GM19468 (cell line): Measurements from ENCODE around the gene ZNF513.
"Not testable (repeated sequence)": the region's sequence is repeated elsewhere in the genome, so short reads cannot be mapped to it uniquely, and the experiment has no call there.

Experiments
- ATAC-seq: cut with Tn5 transposase; IDR thresholded peaks from one replicate; pipeline ENCODE4 v1.9.1; 2021; ENCODE audit warnings: mild to moderate bottlenecking, moderate library complexity, moderate number of reproducible peaks; ENCODE audit not compliant: unreplicated experiment; ENCODE audit errors: extremely low read depth

Gene ZNF513, protein sequence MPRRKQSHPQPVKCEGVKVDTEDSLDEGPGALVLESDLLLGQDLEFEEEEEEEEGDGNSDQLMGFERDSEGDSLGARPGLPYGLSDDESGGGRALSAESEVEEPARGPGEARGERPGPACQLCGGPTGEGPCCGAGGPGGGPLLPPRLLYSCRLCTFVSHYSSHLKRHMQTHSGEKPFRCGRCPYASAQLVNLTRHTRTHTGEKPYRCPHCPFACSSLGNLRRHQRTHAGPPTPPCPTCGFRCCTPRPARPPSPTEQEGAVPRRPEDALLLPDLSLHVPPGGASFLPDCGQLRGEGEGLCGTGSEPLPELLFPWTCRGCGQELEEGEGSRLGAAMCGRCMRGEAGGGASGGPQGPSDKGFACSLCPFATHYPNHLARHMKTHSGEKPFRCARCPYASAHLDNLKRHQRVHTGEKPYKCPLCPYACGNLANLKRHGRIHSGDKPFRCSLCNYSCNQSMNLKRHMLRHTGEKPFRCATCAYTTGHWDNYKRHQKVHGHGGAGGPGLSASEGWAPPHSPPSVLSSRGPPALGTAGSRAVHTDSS

DNA sequence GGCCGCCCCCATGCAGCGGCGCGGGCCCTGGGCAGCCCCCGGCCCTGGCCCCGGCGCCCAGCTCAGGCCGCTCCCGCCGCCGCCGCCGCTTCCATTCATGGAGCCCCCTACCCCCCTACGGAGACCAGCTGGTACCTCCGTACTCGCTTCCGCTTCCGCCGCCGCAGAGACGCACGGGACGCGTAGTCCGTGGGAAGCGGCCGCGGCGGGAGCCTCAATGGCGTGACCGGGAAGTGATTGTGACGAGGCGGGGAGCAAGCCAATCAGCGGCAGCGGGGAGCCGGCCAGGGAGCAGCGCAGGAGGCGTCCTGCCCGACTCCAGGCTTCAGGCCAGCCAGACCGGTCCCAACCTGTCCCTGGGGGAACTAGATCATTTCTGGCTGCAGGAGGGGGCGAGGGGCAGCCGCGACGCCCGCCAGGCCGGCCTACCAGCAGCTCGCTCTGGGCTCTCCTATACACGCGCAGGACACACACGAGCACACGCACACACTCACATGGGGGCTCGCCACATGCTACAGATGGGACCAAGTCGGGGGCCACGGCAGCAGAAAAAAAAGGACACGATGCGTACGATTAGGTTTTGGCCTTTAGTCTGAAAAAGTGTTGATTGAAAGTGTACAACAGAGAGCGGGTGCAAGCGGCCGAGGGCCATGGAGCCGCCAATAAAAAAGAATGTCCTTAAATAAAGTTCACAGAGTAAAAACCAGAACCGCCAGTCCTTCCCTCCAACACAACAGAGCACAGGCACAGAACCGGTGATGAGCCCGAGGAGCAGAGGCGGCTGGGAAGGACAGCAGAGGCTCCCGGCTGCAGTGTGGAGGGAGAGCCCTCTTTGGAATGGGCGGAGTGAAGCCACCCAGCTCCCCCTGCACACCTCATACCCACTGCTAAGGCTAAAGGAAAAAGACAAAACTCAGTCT lies at the start of gene ZNF513:
Gene ZNF513, minus strand, starts transcription at position 109 of the 920 bp plus-strand sequence. CDS start 208 bp downstream, outside the sequence.
- peak; percentile 85 for ATAC-seq

DNA sequence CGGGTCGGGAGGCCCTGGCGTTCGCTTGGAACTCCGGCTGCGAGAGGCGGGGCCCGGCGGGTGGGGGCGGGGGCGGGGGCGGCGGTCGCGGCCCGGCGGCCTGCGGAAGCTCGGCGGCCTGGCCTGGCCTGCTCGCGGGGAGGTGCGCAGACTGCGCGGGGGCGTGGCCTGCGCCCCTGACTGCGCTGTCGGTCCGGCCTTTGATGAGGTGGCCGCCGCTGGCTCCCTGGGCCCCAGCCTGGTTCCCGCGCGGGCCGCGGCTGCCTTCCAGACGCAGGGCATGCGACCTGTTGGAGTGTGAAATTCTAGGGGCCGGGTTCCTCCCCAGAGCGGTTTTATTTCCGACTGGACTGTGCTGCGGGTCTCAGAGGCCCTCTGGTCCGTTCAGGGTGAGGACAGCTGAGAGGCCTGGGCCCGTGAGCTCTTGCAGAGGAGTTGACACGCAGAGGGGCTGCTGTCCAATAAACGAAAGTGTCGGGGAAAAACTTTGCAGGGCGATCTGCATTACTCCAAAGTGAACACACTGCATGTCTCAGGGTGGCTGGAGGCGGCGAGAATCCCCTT lies 48.5 kb upstream of the ZNF513 start:
- peak; percentile 35 for ATAC-seq

DNA sequence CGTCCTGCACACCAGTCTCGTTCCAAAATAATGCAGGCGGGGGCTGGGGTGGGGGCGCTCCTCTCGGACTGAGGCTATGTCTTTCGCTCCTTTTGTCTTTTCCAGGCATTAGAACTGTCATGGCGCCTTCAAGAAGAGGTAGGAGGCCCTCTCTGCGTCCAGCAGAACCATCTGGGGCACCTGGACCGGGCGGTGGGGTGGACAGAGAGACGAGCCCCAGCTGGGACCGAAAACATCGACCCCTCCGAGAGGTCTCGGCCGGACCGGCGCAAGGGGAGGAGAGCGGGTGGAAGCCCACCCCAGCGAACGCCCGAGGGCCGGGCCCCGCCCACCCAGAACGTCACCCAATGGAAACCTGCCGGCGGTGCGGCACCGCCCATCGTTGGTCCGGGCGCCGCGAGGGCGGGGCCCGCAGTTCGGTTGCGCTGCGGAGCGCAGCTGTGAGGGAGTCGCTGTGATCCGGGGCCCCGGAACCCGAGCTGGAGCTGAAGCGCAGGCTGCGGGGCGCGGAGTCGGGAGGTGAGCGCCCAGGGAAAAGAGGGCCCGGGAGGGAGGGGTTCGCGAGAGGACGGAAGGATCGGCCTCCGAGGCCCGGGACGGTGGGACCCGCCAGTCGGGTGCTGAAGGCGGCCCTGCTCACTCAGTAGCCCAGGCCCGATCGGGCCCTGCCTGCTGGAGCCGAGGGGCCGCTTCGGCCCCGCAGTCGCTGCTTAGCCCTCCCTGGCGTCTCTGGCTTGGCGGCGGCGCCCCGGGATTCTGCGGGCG lies 47.9 kb upstream of the ZNF513 start, which contains the start of gene NRBP1:
Gene NRBP1, plus strand, starts transcription at position 419 of the 765 bp plus-strand sequence. CDS start 4,643 bp downstream, outside the sequence.
- peak; percentile 77 for ATAC-seq

DNA sequence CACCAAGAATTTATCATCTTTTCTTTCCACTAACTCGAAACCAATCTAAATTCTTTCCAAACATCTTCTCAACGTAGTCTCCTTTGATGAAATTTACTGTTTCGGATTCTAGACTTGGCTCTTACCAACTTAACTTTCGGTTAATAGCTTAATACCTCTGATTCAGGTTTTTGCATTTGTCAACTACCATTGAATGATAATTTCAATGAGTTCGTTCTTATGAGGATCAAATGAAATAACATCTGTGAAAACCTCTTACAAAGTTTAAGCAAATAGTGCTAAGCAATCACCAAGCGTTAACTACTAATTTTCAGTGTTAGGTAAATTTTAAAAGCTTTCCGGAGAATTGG lies 47.3 kb upstream of the ZNF513 start:
- no peak for ATAC-seq

DNA sequence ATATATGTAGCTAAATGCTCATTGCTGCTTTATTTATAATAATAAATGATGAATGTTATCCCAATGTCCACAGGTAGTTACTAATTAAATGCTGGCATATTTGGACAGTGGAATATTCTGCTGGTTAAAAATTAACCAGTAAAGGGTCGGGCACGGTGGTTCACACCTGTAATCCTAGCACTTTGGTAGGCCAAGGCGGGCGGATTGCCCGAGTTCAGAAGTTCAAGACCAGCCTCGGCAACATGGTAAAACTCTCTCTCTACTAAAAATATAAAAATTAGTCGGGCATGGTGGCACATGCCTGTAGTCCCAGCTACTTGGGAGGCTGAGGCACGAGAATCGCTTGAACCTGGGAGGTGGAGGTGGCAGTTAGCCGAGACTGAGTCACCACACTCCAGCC lies 44.5 kb upstream of the ZNF513 start:
- not testable (repeated sequence) for ATAC-seq

DNA sequence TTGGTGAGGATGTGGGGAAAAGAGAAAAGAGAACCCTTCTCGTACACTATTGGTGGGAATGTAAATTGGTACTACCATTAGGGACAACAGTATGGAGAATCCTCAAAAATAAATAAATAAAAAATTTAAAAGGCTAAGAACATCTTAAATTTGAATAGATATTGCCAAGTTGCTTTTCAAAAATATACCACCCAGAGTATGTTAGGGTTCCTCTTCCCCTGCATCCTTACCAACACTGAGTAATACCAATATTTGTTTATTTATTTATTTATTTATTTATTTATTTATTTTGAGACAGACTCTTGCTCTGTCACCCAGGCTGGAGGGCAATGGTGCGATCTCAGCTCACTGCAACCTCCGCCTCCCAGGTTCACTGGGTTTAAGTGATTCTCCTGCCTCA lies 42.4 kb upstream of the ZNF513 start:
- no peak for ATAC-seq

DNA sequence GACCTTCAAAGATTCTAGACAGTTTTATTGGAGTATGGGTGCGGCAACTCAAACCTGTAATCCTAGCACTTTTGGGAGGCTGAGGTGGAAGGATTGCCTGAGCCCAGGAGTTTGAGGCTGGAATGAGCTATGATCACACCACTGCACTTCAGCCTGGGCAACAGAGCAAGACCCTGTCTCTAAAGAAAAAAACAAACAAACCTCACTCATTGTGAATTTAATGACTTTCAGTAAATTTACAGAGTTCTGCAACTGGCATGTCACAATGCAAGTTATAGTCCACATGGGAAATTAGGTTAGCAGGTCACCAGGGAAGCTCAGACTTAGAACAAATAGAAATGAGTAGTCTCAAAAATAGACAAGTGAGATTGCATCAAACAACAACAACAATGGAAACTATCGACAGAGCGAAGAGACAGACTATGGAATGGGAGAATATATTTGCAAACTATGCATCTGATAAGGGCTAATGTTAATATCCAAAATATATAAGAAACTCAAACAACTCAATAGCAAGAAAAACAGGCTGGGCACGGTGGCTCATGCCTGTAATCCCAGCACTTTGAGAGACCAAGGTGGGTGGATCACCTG lies 41.2 kb upstream of the ZNF513 start:
- no peak for ATAC-seq

DNA sequence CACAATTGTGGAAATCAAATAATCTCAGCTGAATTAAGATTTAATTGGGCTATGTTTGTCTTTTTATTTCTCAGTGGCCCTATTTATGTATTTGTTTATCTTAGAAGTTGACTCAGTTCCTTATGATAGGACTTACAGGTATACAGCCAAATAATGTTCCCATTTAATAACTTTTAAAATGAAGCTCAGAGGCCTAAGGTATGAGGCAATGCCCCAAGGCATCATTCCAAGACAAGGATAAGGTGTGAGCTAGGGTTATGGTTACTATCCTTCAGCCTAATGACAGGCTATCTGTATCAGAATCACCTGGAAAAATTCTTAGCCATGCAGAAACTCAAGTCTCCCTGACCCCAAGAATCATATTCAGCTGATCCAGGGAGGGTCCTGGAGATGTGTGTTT lies 40.5 kb upstream of the ZNF513 start:
- no peak for ATAC-seq

DNA sequence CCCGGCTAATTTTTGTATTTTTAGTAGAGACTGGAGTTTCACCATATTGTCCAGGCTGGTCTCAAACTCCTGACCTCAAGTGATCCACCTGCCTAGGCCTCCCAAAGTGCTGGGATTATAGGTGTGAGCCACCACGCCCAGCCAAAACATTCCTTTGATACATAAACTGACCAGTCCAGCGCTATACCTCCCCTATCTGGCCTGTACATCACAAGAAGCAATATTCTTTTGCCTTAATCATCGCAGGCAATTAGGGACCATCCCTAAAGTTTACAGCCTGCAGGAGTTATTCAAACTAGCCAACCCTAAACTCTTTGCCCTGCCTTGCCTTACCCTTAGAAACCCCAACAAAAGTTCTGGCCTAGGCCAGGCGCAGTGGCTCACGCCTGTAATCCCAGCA lies 35.6 kb upstream of the ZNF513 start:
- ATAC-seq = no peak

DNA sequence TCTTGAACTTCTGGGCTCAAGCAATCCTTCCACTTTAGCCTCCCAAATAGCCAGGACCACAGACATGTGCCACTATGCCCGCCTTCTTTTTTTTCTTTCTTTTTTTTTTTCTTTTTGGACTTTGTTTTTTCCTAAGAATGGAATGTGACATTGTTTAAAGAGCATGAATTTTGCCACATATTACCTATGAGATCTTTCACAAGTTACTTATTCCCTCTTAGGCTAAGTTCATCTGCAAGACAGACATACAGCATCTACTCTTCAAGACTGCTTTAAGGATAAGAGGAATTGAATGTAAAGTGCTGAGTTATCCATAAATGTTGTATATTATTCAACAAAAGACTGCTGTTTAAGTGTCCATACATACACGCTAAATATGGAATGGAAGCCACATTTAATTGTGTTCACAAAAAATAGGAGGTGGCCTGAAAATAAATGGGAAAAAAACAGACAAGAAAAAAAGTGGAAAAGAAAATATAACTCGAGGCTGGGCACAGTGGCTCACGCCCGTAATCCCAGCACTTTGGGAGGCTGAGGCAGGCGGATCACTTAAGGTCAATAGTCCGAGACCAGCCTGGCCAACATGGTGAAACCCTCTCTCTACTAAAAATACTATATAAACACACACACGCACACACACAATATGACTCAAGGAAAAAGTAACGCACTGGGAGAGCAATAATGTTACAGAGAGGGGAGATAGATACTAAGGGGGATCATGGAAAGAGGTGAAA lies 32.1 kb upstream of the ZNF513 start:
- ATAC-seq = no peak

DNA sequence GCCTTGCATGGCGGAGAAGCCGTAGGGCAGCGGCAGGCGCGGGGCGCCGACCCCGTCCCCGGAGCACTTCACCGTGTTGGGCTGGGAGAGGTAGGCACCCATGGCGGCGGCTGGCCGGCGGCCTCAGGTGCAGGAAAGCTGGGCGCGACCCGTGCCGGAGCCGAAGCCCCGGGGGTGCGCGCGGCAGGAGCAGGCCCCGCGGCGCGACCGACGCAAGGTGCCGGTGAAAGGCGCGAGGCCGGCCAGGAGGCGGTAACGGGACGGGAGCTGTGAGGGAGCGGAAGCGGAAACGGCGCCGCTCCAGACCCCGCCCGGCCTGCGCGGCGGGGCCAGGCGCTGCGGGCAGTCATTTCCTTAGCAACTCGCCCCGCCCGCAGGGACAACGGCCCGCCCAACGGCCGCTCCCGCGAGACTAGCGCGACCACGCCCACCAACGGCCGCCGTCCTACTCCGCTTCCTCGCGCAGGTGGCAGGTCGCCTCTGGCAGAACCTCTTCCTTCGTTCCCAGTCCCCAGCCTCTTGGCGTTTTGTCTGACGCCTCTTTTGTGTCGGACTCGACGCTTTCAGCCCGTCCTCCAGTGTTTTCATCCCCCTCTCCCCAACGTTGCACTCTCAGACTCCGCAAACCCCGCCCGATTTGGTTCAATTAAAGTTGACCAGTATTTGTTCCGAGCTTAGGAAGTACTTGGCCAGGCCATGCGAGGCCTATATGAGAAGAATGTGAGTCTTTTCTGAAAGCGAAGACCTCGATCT lies 29.0 kb upstream of the ZNF513 start, which contains the start of gene PPM1G:
Gene PPM1G, minus strand, starts transcription at position 271 of the 753 bp plus-strand sequence. Its CDS starts 169 bp downstream, at position 102.
- peak; percentile 85 for ATAC-seq

DNA sequence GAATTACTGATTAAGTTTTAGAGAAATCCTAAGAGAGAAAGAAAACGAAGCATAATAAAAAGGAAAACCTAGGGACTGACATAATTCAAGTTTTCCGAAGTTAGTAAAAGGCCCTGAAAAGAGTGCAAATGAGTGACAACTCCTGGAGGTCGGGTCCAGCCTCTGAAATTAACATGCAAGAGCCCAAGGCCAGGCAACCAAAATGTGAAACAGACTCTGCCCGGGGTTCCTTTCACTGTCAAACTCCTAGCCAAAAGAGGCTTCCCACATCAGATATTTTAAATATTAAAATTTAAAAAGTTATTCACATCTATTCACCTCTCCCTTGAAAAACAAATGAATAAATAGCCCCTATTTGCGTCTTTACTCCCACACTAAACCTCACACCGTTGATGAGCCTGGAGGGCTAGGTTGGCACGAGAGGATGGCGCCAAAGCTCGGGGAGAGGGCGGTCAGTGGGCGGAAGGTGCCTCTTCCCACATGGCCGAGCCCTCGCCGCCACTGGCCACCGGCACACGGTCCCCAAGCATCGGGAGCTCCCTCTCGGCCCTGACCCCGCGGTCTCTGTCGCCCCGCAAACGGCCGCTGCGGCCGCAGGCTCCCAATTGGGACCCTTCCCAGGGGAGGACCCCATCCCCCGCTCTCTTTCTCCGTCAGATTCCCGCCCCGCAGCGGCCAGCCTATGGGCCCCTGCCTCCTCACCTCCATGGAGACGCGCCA lies 28.2 kb upstream of the ZNF513 start:
- peak; percentile 8 for ATAC-seq

DNA sequence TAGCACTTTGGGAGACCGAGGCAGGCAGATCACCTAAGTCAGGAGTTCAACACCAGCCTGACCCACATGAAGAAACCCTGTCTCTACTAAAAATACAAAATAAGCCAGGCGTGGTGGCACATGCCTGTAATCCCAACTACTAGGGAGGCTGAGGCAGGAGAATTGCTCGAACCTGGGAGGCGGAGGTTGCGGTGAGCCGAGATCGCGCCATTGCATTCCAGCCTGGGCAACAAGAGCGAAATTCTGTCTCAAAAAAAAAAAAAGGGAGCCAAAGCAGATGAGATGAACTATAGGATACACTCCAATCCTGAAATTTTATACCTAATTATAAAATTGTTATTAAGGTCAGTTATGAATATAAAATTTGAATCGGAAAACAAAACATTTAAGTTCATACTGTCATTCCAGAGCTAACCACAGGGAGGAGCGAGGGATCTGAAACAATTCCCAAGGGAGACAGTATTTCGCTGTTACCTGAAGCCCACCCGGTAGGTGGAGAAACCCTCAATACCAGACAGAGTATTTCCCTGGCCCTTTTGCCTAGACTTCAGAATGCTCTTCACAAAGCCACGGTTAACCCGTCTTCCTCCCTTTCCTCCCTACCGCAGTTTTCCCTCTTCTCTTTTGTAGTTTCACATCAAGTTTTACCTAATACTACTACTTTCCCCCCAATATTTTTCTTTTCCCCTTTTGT lies 27.4 kb upstream of the ZNF513 start:
- ATAC-seq = no peak

DNA sequence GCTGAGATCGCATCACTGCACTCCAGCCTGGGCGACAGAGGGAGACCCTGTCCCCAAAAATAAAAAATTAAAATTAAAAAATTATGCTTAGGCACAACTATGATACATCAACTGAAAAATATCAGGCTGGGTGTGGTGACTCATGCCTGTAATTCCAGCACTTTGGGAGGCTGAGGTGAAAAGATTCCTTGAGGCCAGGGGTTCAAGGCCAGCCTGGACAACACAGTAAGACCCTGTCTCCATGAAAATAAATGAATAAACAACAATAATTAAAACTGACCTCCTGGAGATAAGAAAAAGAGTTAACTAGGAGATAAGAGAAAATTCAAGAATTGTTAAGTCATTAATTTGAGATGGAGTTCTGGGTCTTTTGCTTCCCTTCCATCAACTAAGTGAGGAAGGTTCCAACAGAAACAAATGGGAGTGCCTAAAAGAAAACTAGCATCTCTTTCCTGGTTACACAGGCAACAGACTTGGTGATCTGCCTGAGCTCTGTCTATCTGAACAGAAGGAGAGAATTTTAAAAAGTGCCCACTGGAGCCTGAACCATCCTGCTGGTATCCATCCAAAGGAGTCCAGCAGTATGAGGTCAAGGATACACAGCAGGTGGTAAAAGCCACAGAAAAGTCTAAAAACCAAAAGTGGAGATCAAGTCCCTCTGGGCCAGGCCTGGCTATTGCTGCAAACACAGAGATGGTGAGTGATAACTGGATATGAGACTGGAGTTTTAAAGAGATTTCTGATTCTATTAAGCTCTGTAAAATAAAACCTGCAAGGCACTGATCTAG lies 20.0 kb upstream of the ZNF513 start:
- ATAC-seq = no peak

DNA sequence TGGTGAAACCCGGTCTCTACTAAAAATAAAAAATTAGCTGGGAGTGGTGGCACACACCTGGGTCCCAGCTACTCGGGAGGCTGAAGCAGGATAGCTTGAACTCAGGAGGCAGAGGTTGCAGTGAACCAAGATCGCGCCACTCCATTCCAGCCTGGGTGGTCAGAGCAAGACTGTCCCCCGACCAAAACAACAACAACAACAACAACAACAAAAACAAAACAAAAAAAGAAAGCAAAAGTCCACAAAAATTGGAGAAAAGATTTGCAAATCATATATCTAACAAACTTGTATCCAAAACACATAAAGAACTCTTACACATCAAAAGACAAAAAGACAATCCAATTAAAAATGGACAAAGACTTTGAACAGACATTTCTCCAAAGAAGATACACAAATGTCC lies 18.4 kb upstream of the ZNF513 start:
- no peak for ATAC-seq

DNA sequence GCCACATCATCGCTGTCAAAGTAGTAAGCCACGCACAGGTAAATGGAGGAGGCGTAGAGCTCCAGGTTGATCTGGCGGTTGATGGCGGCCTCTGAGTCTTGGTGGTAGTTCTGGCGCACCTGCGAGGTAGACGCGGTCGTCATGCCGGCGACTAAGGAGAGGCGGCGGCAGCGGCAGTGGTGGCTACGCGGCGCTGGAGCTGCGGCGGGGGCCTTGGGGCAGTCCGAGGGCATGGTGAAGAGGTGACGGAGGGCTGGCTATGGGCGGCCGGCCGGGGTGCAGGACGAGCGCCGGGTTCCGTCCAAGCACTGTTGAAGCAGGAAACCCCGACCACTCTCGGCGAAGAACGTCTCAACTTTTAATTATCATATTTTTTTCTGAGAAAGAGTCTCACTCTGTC lies 12.7 kb upstream of the ZNF513 start:
- ATAC-seq = no peak
